PFSK-1 (cell line): Measurements from ENCODE around the gene PIK3R3.

Experiments used
- FOXP2 ChIP-seq: optimal IDR thresholded peaks from 2 replicates; pipeline ENCODE3; 2011; ENCODE audit warnings: borderline replicate concordance, control low read depth, inconsistent platforms; ENCODE audit not compliant: insufficient read depth; ENCODE audit errors: extremely low read length, extremely low read depth
- POLR2AphosphoS5 ChIP-seq: IDR thresholded peaks from 2 replicates; pipeline ENCODE4 v1.6.1; 2012; ENCODE audit warnings: low read depth, mild to moderate bottlenecking, control low read depth, low read length, moderate library complexity
- REST ChIP-seq, 2 experiments: IDR thresholded peaks; 2 replicates each; pipeline versions ENCODE4 v1.6.1 to v1.8.0; 2011 to 2012; ENCODE audit warnings: low read depth in 2 of 2, low read length in 2 of 2, control low read depth in 1 of 2, inconsistent platforms in 1 of 2, mild to moderate bottlenecking in 1 of 2, moderate library complexity in 1 of 2; ENCODE audit not compliant: insufficient read depth in 1 of 2
- SIN3A ChIP-seq: IDR thresholded peaks from 2 replicates; pipeline ENCODE4 v1.6.1; 2012; ENCODE audit warnings: mild to moderate bottlenecking, low read length, moderate library complexity, borderline replicate concordance; ENCODE audit not compliant: insufficient read depth
- TAF1 ChIP-seq: IDR thresholded peaks from 2 replicates; pipeline ENCODE4 v1.6.1; 2012; ENCODE audit warnings: low read length, control low read depth, borderline replicate concordance; ENCODE audit not compliant: insufficient read depth

Gene PIK3R3

GRCh38 chr1:46148318-46148717 lies 15.9 kb upstream of the PIK3R3 start:
- no peak for TF ChIP-seq FOXP2
- TF ChIP-seq TAF1, result no peak
- no peak for TF ChIP-seq POLR2AphosphoS5
- no peak for TF ChIP-seq REST (IDR thresholded peaks at IDR 0.05; ENCODE audit: insufficient read depth in 1 of 2, low read depth in 2 of 2, low read length in 2 of 2)
- TF ChIP-seq SIN3A, result no peak

DNA sequence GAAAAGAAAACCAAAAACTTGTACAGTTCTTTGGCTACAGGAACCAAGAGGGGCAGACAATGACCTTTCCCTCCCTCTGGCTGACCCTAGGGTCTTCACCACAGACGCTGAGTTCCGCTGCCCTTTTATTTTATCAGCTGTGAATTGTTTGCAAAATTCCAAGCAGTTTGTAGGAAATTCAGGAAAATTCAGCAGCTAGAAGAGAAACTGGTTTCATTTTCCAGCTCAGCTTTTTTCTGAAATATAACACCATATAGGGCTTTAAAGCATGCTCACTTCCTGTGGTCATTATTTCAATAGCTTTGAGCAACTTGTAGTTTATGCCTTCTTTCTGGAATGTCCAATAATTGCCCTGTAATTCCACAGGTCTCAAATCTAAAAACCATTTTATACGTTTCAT lies 5.5 kb upstream of the PIK3R3 start:
- no peak for TF ChIP-seq SIN3A
- TF ChIP-seq TAF1, result no peak
- TF ChIP-seq FOXP2, result no peak
- TF ChIP-seq POLR2AphosphoS5, result no peak
- TF ChIP-seq REST (IDR thresholded peaks at IDR 0.05; ENCODE audit: insufficient read depth in 1 of 2, low read depth in 2 of 2, low read length in 2 of 2), result no peak

- TF ChIP-seq REST (IDR thresholded peaks at IDR 0.05; ENCODE audit: insufficient read depth in 1 of 2, low read depth in 2 of 2, low read length in 2 of 2) (no peak), TAF1 (no peak), SIN3A (no peak), FOXP2 (no peak)
Measured at GRCh38 chr1:46136711-46137110, 4.3 kb upstream of the PIK3R3 start.

- TF ChIP-seq REST (IDR thresholded peaks at IDR 0.05; ENCODE audit: insufficient read depth in 1 of 2, low read depth in 2 of 2, low read length in 2 of 2), result no peak
- no peak for TF ChIP-seq POLR2AphosphoS5
- no peak for TF ChIP-seq FOXP2
- no peak for TF ChIP-seq TAF1
- no peak for TF ChIP-seq SIN3A
Measured at GRCh38 chr1:46134660-46135331, 2.4 kb upstream of the PIK3R3 start.

DNA sequence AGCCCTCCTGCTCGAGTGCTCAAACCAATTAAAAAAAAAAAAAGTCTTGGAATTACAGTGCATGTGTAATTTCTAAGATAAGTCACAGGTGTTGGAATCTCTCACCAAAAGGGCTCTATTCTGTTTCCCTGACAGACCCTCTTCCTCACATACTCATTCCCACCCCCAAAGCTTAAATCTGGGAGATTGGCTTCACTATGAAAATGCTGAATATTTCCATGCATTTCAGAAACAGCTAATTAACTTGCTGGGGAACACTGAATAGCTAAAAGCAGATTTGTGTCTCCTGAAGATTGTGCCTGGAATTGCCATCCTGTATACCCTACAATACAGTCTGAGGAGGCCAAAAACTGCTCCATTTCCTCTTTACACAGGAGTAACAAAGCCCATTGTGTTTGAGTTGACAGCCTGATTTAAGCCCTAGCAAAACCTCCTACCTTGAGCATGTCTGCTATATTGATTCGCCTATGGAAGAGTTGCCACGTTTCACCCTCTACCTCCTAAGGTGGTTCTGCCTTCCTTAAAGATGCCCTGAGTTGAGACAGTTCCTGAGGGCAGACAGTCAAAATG lies 1.4 kb upstream of the PIK3R3 start:
- no peak for TF ChIP-seq SIN3A
- no peak for TF ChIP-seq REST (IDR thresholded peaks at IDR 0.05; ENCODE audit: insufficient read depth in 1 of 2, low read depth in 2 of 2, low read length in 2 of 2)
- no peak for TF ChIP-seq TAF1
- no peak; the same call in 1 of the 2 replicates for TF ChIP-seq POLR2AphosphoS5
- no peak for TF ChIP-seq FOXP2
